A673 (cell line): Measurements from ENCODE around the gene SLC1A7. TPM values are rescaled to one million over a fixed set of nuclear protein-coding genes. Genes with fewer than 3 reads are reported as not detected.

Experiments
- BruUV-seq: library from RNA; stranded (reverse); fragments of 400-500 nt; replicated peaks from 2 replicates; lab custom pipeline; 2021; lab: Mats Ljungman, UMichigan
- CTCF ChIA-PET: fragments of 300-600 bp; sonication (Branson Sonifier 250); formaldehyde crosslinking; loops from one replicate; lab custom pipeline; 2022; ENCODE audit warnings: antibody characterized with exemption; lab: Charles Lee
- POLR2A ChIA-PET: fragments of 300-600 bp; sonication (Branson Sonifier 250); formaldehyde crosslinking; loops from one replicate; lab custom pipeline; 2022; ENCODE audit warnings: antibody characterized with exemption; ENCODE audit not compliant: low non-redundant PET; lab: Charles Lee
- DNase-seq: peaks from one replicate; pipeline ENCODE4 v3.0.0-alpha.2; 2015; ENCODE audit warnings: low spot score
- H3K27ac ChIP-seq: fragments of 200-600 bp; sonication (generic); 2 replicates; pipeline ENCODE4 v1.5.1; 2016; ENCODE audit warnings: mixed run types, low read depth, mild to moderate bottlenecking, mixed read lengths, antibody characterized with exemption, low read length; ENCODE audit not compliant: poor library complexity, severe bottlenecking
- H3K27me3 ChIP-seq: fragments of 200-600 bp; sonication (generic); replicated peaks from 2 replicates; pipeline ENCODE4 v1.6.1; 2017; ENCODE audit warnings: mixed run types, low read depth, mild to moderate bottlenecking, mixed read lengths, antibody characterized with exemption, low read length; ENCODE audit not compliant: insufficient read depth, poor library complexity
- H3K36me3 ChIP-seq: fragments of 200-600 bp; sonication (generic); 2 replicates; pipeline ENCODE4 v1.6.1; 2016; ENCODE audit warnings: mixed run types, mild to moderate bottlenecking, mixed read lengths, antibody characterized with exemption, low read length; ENCODE audit not compliant: insufficient read depth, poor library complexity, severe bottlenecking
- H3K4me1 ChIP-seq: fragments of 200-600 bp; sonication (generic); 2 replicates; pipeline ENCODE4 v1.6.1; 2017; ENCODE audit warnings: mixed run types, mild to moderate bottlenecking, mixed read lengths, antibody characterized with exemption, low read length; ENCODE audit not compliant: insufficient read depth, poor library complexity, severe bottlenecking
- H3K4me3 ChIP-seq: fragments of 200-600 bp; sonication (generic); 2 replicates; pipeline ENCODE4 v1.5.1; 2016; ENCODE audit warnings: low read depth, mixed run types, mild to moderate bottlenecking, mixed read lengths, low read length; ENCODE audit not compliant: poor library complexity, severe bottlenecking
- H3K9me3 ChIP-seq: fragments of 200-600 bp; sonication (generic); 2 replicates; pipeline ENCODE4 v1.6.1; 2016; ENCODE audit warnings: mixed run types, low read depth, mild to moderate bottlenecking, mixed read lengths, antibody characterized with exemption, low read length; ENCODE audit not compliant: poor library complexity, severe bottlenecking
- EZH2 ChIP-seq: fragments of 200-600 bp; sonication (generic); IDR thresholded peaks from 2 replicates; pipeline ENCODE4 v1.6.1; 2017; ENCODE audit warnings: borderline replicate concordance, low read depth, mild to moderate bottlenecking, mixed read lengths, antibody characterized with exemption, low read length; ENCODE audit not compliant: poor library complexity, severe bottlenecking
- intact Hi-C: fragments of 100-400 bp; cut with micrococcal nuclease; formaldehyde crosslinking; loops from one replicate; pipeline ENCODE4 v1.10.0; 2022; ENCODE audit not compliant: unreplicated experiment
- total RNA-seq: library from RNA; stranded (reverse); gene quantifications from 2 replicates; pipeline ENCODE4 v1.2.3, GENCODE V29; 2021
- TF ChIP-seq, protein P1 (sequence below): fragments of 300-800, 200-600 bp; sonication (generic); conservative IDR thresholded peaks from 2 replicates; pipeline ENCODE4 v1.5.1; 2017; ENCODE audit warnings: low read depth, mild to moderate bottlenecking, antibody characterized with exemption, low read length, moderate library complexity, mixed read lengths

The SLC1A7 gene
- total RNA-seq, 1 experiment from 2014 or later: not detected

- Histone ChIP-seq H3K4me3 (no peak overlapping the region), H3K27ac (no peak overlapping the region), H3K4me1 (no peaks in the 10 kb centered on the region), H3K36me3 (no peaks in the 10 kb centered on the region), H3K27me3 (no peaks in the 10 kb centered on the region), H3K9me3 (no peaks in the 10 kb centered on the region)
- ChIA-PET POLR2A (no interaction called here), CTCF (no interaction called here)
- no TSS peak for BruUV-seq
- TF ChIP-seq, protein P1, sequence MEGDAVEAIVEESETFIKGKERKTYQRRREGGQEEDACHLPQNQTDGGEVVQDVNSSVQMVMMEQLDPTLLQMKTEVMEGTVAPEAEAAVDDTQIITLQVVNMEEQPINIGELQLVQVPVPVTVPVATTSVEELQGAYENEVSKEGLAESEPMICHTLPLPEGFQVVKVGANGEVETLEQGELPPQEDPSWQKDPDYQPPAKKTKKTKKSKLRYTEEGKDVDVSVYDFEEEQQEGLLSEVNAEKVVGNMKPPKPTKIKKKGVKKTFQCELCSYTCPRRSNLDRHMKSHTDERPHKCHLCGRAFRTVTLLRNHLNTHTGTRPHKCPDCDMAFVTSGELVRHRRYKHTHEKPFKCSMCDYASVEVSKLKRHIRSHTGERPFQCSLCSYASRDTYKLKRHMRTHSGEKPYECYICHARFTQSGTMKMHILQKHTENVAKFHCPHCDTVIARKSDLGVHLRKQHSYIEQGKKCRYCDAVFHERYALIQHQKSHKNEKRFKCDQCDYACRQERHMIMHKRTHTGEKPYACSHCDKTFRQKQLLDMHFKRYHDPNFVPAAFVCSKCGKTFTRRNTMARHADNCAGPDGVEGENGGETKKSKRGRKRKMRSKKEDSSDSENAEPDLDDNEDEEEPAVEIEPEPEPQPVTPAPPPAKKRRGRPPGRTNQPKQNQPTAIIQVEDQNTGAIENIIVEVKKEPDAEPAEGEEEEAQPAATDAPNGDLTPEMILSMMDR: no peak
- TF ChIP-seq EZH2: no peak
- intact Hi-C loops: no loop called here
- DNase-seq: no peak
Observed at GRCh38 chr1:53128401-53128800, 14.0 kb downstream of the SLC1A7 start.

GRCh38 chr1:53127546-53127945, 14.9 kb downstream of the SLC1A7 start:
- POLR2A ChIA-PET: no interaction called here
- CTCF ChIA-PET: no interaction called here

GRCh38 chr1:53126495-53126894, 15.9 kb downstream of the SLC1A7 start:
- DNase-seq: no peak
- intact Hi-C loops: no loop called here
- ChIA-PET POLR2A (no interaction called here), CTCF (no interaction called here)
- Histone ChIP-seq H3K4me1 (no peaks in the 10 kb centered on the region), H3K36me3 (no peaks in the 10 kb centered on the region), H3K27ac (no peak overlapping the region), H3K9me3 (no peaks in the 10 kb centered on the region), H3K4me3 (no peak overlapping the region), H3K27me3 (no peaks in the 10 kb centered on the region)
- BruUV-seq: no TSS peak
- TF ChIP-seq, protein P1: no peak
- TF ChIP-seq EZH2: no peak

More at GRCh38 chr1:53127546-53127945, 14.9 kb downstream of the SLC1A7 start:
- intact Hi-C loops: no loop called here
- Histone ChIP-seq H3K4me3 (no peak overlapping the region), H3K4me1 (no peaks in the 10 kb centered on the region), H3K36me3 (no peaks in the 10 kb centered on the region), H3K9me3 (no peaks in the 10 kb centered on the region), H3K27me3 (no peaks in the 10 kb centered on the region), H3K27ac (no peak overlapping the region)
- no TSS peak for BruUV-seq
- TF ChIP-seq EZH2: no peak
- TF ChIP-seq, protein P1: no peak
- DNase-seq: no peak
